ENCODE measurements around the gene UBA5.

UBA5 gene

GRCh38 chr3:132654190-132654589 is 5.9 kb upstream of the UBA5 start:
- no peak for DNase-seq (ENCODE audit: low spot score)

- DNase-seq (ENCODE audit: low spot score): no peak
Measured at GRCh38 chr3:132654721-132655120, 5.4 kb upstream of the UBA5 start.

- no peak for DNase-seq (ENCODE audit: low spot score)
Measured at GRCh38 chr3:132655471-132655870, 4.7 kb upstream of the UBA5 start.

- no peak for DNase-seq (ENCODE audit: low spot score)
Measured at GRCh38 chr3:132657869-132658747, 2.0 kb upstream of the UBA5 start.

GRCh38 chr3:132659000-132659364 is 1.1 kb upstream of the UBA5 start:
- no peak for DNase-seq (ENCODE audit: low spot score)

- peak; percentile 45 for DNase-seq (ENCODE audit: low spot score)
Measured at GRCh38 chr3:132659365-132660051, 621 bp upstream of the UBA5 start, which contains the start of gene ACAD11. ACAD11 (minus strand) TSS chr3:132659809; CDS start chr3:132659751, 58 bp downstream.

- no peak for DNase-seq (ENCODE audit: low spot score)
Measured at GRCh38 chr3:132660811-132661070, 612 bp downstream of the UBA5 start.

- DNase-seq (ENCODE audit: low spot score): peak; percentile 13
Measured at GRCh38 chr3:132661101-132661500, 972 bp downstream of the UBA5 start.

- DNase-seq (ENCODE audit: low spot score): no peak
Measured at GRCh38 chr3:132662212-132662611, 2.1 kb downstream of the UBA5 start.

GRCh38 chr3:132665230-132665745 is 5.2 kb downstream of the UBA5 start:
- no peak for DNase-seq (ENCODE audit: low spot score)

- DNase-seq (ENCODE audit: low spot score): no peak
Measured at GRCh38 chr3:132669256-132669777, 9.2 kb downstream of the UBA5 start.

GRCh38 chr3:132675408-132675807 is 15.3 kb downstream of the UBA5 start:
- no peak for DNase-seq (ENCODE audit: low spot score)

GRCh38 chr3:132679911-132680310 is 19.8 kb downstream of the UBA5 start:
- no peak for DNase-seq (ENCODE audit: low spot score)

- no peak for DNase-seq (ENCODE audit: low spot score)
Measured at GRCh38 chr3:132681421-132681820, 21.3 kb downstream of the UBA5 start.

- DNase-seq (ENCODE audit: low spot score): no peak
Measured at GRCh38 chr3:132682201-132682600, 22.1 kb downstream of the UBA5 start.

- DNase-seq (ENCODE audit: low spot score): no peak
Measured at GRCh38 chr3:132690040-132690439, 29.9 kb downstream of the UBA5 start.

- no peak for DNase-seq (ENCODE audit: low spot score)
Measured at GRCh38 chr3:132694991-132695390, 34.9 kb downstream of the UBA5 start.

- DNase-seq (ENCODE audit: low spot score): no peak
Measured at GRCh38 chr3:132695422-132695821, 35.3 kb downstream of the UBA5 start.

- DNase-seq (ENCODE audit: low spot score): no peak
Measured at GRCh38 chr3:132703733-132704132, 43.6 kb downstream of the UBA5 start.

- no peak for DNase-seq (ENCODE audit: low spot score)
Measured at GRCh38 chr3:132709761-132710160, 49.6 kb downstream of the UBA5 start.

GRCh38 chr3:132710311-132710710 is 50.2 kb downstream of the UBA5 start:
- no peak for DNase-seq (ENCODE audit: low spot score)

GRCh38 chr3:132713977-132714727 is 54.0 kb downstream of the UBA5 start:
- no peak for DNase-seq (ENCODE audit: low spot score)
